T1000 (cell line): ENCODE measurements around the gene DDR2.

Source experiments
- DNase-seq: peaks from one replicate; lab custom pipeline; 2025; ENCODE audit warnings: mixed read lengths; lab: John Stamatoyannopoulos, UW

The DDR2 gene

DNA sequence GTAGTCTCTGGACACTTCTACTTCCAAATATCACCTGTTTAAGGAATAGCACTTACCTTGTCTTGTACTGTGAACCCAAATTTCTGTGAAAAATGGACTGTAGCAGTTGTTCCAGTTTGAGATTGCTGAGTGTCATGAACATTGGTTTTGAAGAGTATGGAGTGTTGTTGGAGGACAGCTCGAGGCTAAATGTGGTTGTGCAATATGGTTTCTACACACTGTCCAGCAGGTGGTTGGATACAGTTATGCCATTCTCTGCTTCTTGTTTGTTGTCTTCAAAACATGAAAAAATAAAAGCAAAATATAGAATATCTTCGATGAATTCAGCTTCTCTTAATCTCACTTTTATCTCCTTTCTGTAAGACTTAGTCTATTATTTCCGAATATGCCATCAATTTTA is 67.1 kb downstream of the DDR2 start:
- no peak for DNase-seq

GRCh38 chr1:162700131-162700530 is 67.9 kb downstream of the DDR2 start:
- DNase-seq = no peak

DNA sequence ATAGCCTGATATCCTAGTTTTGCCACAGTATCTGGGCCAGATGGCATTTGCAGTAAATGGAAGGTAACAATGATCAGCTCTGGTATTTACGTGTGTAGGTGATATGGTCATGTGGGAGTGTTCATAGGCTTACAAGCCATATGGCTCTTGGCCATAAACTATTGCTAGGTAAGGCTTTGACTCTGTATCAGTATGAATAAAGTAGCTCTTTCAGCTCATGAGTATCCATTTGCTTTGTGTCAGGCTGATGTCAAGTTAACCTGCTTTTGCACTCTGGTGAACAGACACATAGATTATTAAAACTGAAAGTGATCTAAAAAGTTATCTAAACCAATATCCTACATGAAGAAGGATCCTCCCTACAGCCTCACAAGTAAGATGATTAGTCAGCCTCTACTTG is 69.0 kb downstream of the DDR2 start:
- no peak for DNase-seq

- DNase-seq = no peak
Measured at GRCh38 chr1:162702628-162703027, 70.4 kb downstream of the DDR2 start.

GRCh38 chr1:162703708-162704107 is 71.4 kb downstream of the DDR2 start:
- no peak for DNase-seq

DNA sequence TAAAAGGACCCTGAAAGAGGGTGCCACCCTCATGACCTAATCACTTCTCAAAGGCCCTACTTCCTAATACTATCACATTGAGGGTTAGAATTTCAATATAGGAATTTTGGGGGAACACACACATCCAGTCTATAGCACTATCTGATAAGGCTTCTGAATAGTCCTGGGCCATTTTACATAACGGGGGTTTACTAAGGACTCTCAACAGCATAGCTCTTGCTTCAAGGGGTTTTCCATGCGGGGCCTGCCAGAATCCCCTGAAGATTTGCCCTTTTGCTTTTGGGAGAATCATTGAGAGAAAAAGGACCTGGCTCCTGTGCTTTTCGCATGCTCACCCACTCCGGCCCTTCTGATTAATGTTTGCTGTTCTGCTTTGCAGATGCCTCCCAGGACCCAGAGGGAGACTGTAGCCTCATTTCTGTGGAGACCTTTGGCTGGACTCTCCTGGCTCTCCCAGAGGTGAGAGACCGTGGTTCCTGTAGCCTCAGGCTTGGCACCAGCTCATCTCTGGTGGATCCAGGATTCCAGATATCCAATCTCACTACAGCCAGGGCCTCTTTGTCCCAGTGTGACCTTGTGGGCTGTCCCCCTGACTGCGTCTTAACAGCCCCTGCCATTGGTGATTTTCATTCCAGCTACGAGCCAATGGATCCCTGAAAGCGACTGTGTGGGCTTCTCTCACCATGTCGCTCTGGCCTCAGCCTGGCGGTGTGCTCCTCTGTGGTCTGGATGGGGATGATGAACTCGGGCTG is 72.6 kb downstream of the DDR2 start:
- no peak for DNase-seq

DNA sequence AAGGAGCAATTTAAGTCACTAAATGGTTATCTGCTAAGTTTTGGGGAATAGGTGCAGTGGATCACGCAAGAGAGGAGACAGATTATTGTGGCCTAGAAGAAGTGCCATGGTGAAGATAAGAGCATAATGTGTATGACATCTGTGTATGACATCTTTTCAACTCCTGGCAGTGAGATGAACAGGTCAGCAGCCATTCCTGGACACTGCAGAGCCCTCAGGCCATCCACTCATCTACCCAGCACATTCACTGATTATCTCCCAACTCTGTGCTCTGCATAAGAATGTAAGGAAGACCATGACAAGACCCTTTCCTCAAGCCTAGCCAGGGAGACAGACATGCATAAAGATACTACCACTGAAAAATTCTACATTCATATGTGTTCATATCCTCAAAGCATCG is 73.7 kb downstream of the DDR2 start:
- no peak for DNase-seq

DNA sequence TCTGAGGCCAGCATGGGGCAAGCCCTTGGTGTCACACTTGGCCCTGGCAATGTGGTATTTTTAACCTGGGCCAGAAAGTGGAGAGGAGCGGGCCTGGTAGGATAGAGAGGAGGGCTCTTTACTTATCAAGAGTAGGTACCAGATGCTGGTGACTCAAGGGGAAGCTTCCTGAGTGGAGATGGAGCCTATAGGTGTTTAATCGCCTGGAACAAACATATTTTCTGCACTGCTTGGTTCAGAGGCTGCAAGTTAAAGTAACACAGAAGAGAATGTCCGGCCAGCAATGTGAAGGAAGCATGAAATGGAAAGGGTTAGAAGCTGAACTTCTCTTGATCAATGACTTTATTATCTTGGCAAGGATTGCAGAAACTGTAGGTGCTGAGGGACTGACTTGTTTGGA is 74.3 kb downstream of the DDR2 start:
- no peak for DNase-seq

- no peak for DNase-seq
Measured at GRCh38 chr1:162708286-162708685, 76.0 kb downstream of the DDR2 start.

- DNase-seq = no peak
Measured at GRCh38 chr1:162709132-162709860, 77.0 kb downstream of the DDR2 start.

GRCh38 chr1:162709870-162710269 is 77.6 kb downstream of the DDR2 start:
- DNase-seq = no peak

DNA sequence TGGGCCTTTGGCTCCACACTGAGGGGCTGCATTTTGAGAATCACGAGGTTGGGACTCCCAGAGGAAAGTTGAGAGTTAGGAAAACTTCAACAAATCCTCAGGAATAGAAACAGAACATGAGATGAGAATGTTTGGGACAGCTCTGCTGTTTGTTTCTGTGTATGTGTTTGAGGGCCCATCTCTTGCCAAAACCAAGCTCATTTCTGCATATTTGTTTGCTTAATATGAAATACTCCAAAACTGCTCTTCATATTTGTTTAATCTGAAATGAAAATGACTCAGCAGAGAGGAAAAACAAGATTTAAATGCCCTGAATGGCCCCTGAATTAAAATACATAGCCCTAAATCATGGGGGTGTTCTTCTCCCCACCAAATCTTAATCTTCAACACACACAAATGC is 78.1 kb downstream of the DDR2 start:
- no peak for DNase-seq

DNA sequence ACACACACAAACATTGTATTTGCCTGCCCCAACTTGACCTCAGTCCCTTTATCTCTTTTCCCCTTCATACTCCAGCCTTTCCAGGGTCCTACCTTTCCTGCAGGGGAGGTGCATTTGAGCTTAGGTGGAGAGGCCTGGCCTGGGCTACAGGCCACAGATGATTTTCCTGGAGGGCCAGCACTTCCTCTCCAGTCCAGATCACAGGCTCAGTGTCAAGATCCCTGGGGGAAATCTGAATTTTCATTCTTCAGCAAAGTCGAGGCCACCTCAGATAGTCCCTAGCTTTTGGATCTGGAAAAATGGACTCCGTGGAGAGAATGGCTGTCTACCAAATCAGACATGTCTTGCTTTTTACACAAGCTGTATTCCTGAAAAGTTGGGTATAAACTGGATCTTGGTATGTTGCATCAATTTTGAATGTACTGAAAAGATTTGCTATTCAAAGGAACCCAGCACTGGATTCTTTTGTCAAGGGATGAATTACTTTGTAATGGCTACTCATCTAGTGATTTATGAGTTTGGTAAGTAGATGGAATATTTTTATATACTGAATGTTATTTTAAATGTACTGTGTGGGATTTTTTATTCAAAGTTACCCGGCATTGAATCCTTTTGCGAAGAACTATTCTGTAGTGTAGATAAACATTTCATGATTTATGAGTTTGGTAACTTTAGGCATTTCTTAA is 78.7 kb downstream of the DDR2 start:
- DNase-seq = no peak

DNA sequence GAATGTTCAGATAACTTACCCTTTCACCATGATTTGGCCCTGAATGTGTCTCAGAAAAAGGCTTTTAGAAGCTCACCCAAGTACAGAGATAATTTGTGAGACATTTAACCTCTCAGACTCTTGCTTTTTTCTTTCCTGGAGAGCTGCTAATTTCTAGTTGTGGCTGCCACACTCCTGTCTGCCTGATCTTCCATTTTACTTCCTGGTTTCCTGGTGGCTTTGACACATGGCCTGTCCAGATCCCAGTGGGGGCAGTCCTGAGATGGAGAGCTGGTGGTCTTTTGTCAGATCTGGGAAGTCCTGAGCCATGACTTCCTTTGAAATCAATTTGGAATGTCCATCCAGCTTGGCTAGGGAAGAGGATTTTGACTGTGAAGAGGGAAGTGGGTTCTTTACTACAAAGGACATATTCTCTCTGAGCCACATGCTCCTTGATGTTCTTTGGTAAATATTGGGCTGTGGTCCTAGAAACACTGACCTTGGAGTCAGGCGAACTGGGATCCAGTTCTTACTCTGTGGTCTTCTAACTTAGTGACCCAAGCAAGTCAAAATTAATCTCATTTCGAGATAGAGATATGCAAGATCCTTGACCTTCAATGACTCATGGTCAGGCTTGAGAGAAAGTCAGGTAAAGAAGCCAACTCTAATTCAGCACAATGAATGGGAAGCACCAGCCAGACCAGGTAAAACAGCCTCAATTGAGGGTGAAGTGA is 80.2 kb downstream of the DDR2 start:
- no peak for DNase-seq

DNA sequence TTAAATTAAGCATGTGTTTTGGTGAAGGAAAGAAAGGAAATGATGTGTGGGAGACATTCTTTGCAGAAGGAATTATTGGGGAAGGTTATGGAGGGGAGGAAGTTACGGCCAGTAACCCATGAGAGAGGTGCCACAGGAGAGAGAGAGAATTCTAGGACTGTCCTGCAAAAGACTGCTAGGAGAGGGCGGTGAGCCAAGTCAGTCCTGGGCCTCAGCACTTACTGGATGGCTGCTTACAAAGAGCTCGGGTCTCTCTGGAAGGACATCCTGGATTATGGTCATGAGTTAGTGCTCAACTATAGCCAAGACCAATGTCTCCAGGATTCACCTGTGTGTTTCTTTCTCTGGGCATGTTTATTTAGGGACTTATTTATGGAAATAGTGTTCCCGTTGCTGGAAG is 83.9 kb downstream of the DDR2 start:
- DNase-seq = no peak

DNA sequence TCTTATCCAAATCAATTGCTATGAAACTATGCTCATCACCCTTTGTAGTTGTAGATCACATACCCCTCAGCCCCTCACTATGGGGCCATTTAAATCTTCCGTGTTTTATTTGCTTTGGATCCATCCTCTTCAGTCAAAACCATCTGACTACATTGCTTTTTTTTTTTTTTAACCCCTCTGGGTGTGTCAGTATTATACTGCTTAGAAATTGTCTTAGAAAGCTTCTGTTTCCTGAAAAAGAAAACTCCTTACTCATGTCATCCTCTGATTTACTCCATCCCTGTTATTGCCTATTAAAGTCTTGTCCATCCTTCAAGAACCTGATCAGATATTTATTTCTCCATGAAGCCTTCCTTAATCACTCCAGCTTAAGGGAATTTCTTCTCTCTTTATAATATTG is 84.3 kb downstream of the DDR2 start:
- DNase-seq = no peak

GRCh38 chr1:162717548-162718184 is 85.4 kb downstream of the DDR2 start:
- DNase-seq = no peak

GRCh38 chr1:162719678-162720077 is 87.4 kb downstream of the DDR2 start:
- DNase-seq = no peak

- DNase-seq = no peak
Measured at GRCh38 chr1:162720996-162721395, 88.7 kb downstream of the DDR2 start.

GRCh38 chr1:162721471-162721870 is 89.2 kb downstream of the DDR2 start:
- DNase-seq = no peak

DNA sequence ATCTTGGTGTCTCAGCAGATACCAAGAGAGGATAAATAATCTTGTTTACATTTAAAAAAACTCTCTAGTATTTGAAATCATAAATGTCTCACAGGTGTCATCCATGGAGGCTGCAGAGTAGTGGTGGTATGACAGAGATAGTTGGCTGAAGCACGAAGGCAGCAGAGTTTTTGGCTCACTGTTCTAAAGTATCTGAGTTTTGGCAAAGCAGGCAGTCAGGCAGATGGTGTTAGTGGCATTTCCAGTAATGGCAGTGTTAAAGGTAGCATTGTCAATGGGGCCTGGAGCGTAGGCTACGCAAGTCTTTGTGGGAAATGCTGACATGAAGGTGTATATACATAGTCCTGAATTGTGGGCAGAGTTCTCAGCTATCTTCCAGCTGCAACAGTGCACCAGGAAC is 89.8 kb downstream of the DDR2 start:
- DNase-seq = no peak

DNA sequence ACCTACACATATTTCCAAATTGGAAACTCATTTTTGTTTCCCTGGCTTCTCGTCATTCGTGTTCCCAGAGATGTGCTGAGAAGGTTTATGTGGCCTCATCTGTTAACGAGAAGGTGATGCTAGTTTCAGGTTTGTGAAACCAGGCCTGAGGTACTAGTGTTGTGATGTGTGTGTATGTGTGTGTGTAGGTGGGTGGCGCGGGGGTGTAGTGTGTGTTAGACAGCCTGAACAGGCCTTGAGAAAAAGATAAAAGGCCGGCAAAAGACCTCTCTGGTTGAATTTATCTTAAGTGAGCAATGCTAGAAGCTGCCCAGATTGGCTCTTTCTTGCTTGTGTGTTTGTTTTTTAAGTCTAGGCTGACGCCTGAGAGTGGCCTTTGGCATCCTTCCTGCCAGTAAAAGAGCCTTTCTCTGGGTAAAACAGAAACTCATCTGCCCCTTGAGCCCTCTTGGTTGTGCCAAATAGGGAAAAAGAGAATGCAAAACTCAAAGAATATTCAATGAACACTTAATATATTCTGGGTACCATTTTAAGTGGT is 92.4 kb downstream of the DDR2 start:
- DNase-seq = no peak
